Testis (tissue), 2 donors: ENCODE data around the gene ARHGAP36.

Experiments
- CTCF ChIP-seq, 3 experiments: fragments of 450-650 bp in 2 of 3; fragments of 200-600 bp in 1 of 3; sonication (generic) in 1 of 3; IDR thresholded peaks; one replicate each; pipeline ENCODE4 v1.5.1; 2016 to 2019; ENCODE audit warnings: antibody characterized with exemption in 3 of 3, mild to moderate bottlenecking in 2 of 3, moderate library complexity in 1 of 3
- POLR2A ChIP-seq: fragments of 450-650 bp; IDR thresholded peaks from one replicate; pipeline ENCODE4 v1.6.1; 2017; ENCODE audit warnings: antibody characterized with exemption, mild to moderate bottlenecking, moderate library complexity

- TF ChIP-seq CTCF (IDR thresholded peaks at IDR 0.05): no peak
- TF ChIP-seq POLR2A: no peak
Observed at GRCh38 chrX:131046596-131046995, 11.6 kb upstream of the ARHGAP36 start.
